Measurements from ENCODE around the gene ZFP91. TPM values are rescaled to one million over a fixed set of nuclear protein-coding genes. Genes with fewer than 3 reads are reported as not detected.

The ZFP91 gene
- total RNA-seq, 1 experiment from 2014 or later, result 86.2 TPM

DNA sequence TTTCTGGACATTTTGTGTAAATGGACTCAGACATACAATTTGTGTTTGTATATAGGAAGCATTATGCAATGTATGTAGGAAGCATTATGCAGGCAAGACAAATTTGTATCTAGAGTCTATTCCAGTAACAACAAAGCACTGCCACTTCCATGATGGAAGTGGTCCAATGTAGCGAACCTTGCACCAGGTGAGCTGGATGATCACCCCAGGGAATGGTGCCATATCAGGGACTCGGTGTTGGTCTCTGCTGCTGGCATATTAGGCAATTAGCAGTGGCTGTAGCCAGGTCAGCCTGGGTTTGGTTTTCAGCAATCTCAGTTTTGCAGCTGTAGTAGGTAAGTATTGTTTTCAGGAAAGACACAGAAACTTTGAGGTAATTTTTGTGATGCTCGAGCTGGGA, 12.8 kb downstream of the ZFP91 start:
- intact Hi-C loops (cut with micrococcal nuclease), result no loop called here
- Mint-ChIP-seq H3K27me3 (ENCODE audit: insufficient read depth, unreplicated experiment) (no peaks in the 10 kb centered on the region), H3K4me1 (ENCODE audit: insufficient read depth, unreplicated experiment) (peaks cover 32% of the 10 kb centered on the region), H3K27ac (ENCODE audit: low read depth, unreplicated experiment) (no peak overlapping the region), H3K36me3 (ENCODE audit: insufficient read depth, unreplicated experiment) (peaks cover 38% of the 10 kb centered on the region), H3K9me3 (ENCODE audit: unreplicated experiment) (no peaks in the 10 kb centered on the region), H3K4me3 (ENCODE audit: unreplicated experiment) (no peak overlapping the region)
- no peak for TF ChIP-seq CTCF (IDR thresholded peaks at IDR 0.05; ENCODE audit: unreplicated experiment)
- POLR2A ChIA-PET, result no interaction called here
- CTCF ChIA-PET, result no interaction called here
- no TSS peak for BruUV-seq (replicated peaks)
- DNase-seq (ENCODE audit: unreplicated experiment), result no peak

DNA sequence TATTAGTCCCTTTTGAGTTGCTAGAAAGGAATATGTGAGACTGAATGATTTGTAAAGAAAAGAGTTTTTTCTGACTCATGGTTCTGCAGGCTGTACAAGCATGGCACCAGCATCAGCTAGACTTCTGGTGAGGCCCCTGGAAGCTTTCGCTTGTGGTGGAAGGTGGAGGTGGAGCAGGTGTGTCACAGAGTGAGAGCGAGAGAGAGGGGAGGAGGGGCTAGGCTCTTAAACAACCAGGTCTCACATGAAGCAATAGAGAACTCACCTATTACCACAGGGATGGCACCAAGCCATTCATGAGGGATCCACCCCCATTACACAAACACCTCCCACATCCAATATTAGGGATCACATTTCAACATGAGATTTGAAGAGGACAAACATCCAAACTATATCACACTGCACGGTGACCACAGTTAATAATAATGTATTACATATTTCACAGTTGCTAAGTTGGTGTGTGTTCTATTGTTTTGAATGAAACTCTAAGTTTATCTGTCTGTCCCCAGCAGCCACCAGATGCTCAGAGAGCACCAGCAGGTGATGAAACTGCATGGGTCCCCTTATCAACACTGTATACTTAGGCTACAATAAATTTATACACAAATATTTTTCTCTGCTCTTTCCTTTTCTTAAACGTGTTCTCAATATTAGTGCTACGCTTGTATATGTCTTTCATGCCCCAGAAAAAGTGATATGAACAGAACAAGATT, 14.1 kb downstream of the ZFP91 start:
- ChIA-PET CTCF (interaction anchor here (0.9 to 1.3 kb wide), 2 partner anchors 13 to 16 kb away, joined by 3 to 5 read pairs; partner anchors contain the start of gene ZFP91), POLR2A (interaction anchor here (0.6 to 2.2 kb wide), 4 partner anchors 10 to 15 kb away, joined by 4 to 7 read pairs (median 4); no protein-coding TSS in a partner anchor)
- no peak overlapping the region for H3K4me3 Mint-ChIP-seq (ENCODE audit: unreplicated experiment)
- peaks cover 32% of the 10 kb centered on the region for H3K36me3 Mint-ChIP-seq (ENCODE audit: insufficient read depth, unreplicated experiment)
- H3K27me3 Mint-ChIP-seq (ENCODE audit: insufficient read depth, unreplicated experiment), result no peaks in the 10 kb centered on the region
- H3K4me1 Mint-ChIP-seq (ENCODE audit: insufficient read depth, unreplicated experiment), result peaks cover 31% of the 10 kb centered on the region
- no peaks in the 10 kb centered on the region for H3K9me3 Mint-ChIP-seq (ENCODE audit: unreplicated experiment)
- peak; percentile 82 for DNase-seq (ENCODE audit: unreplicated experiment)
- intact Hi-C loops (cut with micrococcal nuclease), result no loop called here
- no peak overlapping the region for H3K27ac Mint-ChIP-seq (ENCODE audit: low read depth, unreplicated experiment)
- BruUV-seq (replicated peaks), result no TSS peak
- no peak for TF ChIP-seq CTCF (IDR thresholded peaks at IDR 0.05; ENCODE audit: unreplicated experiment)

DNA sequence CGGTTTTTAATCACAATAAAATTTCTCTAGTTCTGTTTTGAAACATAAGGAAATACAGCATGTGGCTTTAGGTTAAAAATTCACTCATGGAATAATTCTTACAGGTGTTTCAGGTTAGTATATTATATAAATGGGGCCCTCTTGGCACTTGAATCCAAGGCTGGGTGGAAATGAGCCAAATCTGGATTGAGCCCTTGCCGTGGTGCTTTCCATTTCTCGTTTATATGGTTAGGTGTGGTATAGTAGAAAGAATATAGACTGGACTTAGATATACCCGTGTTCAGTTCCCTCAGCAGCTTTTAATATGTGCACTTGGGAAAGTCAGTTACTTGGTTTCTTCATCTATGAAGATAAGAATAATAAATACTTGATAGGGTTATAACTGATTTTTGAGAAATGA, 16.0 kb downstream of the ZFP91 start:
- no TSS peak for BruUV-seq (replicated peaks)
- DNase-seq (ENCODE audit: unreplicated experiment), result no peak
- no peak overlapping the region for H3K4me3 Mint-ChIP-seq (ENCODE audit: unreplicated experiment)
- H3K36me3 Mint-ChIP-seq (ENCODE audit: insufficient read depth, unreplicated experiment), result peaks cover 38% of the 10 kb centered on the region
- intact Hi-C loops (cut with micrococcal nuclease), result no loop called here
- ChIA-PET CTCF (interaction anchor here (0.6 to 0.7 kb wide), 2 partner anchors 58 to 112 kb away, joined by 5 read pairs; no protein-coding TSS in a partner anchor), POLR2A (interaction anchor here (0.8 to 2.2 kb wide), 6 partner anchors 10 to 33 kb away, joined by 3 to 15 read pairs (median 6); no protein-coding TSS in a partner anchor)
- H3K4me1 Mint-ChIP-seq (ENCODE audit: insufficient read depth, unreplicated experiment), result peaks cover 27% of the 10 kb centered on the region
- no peak overlapping the region for H3K27ac Mint-ChIP-seq (ENCODE audit: low read depth, unreplicated experiment)
- no peaks in the 10 kb centered on the region for H3K27me3 Mint-ChIP-seq (ENCODE audit: insufficient read depth, unreplicated experiment)
- no peak for TF ChIP-seq CTCF (IDR thresholded peaks at IDR 0.05; ENCODE audit: unreplicated experiment)
- no peaks in the 10 kb centered on the region for H3K9me3 Mint-ChIP-seq (ENCODE audit: unreplicated experiment)

- intact Hi-C loops (cut with micrococcal nuclease), result no loop called here
- Mint-ChIP-seq H3K27ac (ENCODE audit: low read depth, unreplicated experiment) (peak overlapping the region; percentile 26), H3K4me1 (ENCODE audit: insufficient read depth, unreplicated experiment) (peaks cover 35% of the 10 kb centered on the region), H3K9me3 (ENCODE audit: unreplicated experiment) (no peaks in the 10 kb centered on the region), H3K4me3 (ENCODE audit: unreplicated experiment) (no peak overlapping the region), H3K36me3 (ENCODE audit: insufficient read depth, unreplicated experiment) (peaks cover 28% of the 10 kb centered on the region), H3K27me3 (ENCODE audit: insufficient read depth, unreplicated experiment) (no peaks in the 10 kb centered on the region)
- ChIA-PET CTCF (interaction anchor here (2.9 kb wide), 1 partner anchor 33 kb away, joined by 10 read pairs; no protein-coding TSS in a partner anchor), POLR2A (interaction anchor here (0.9 to 1.7 kb wide), 2 partner anchors 13 to 19 kb away, joined by 3 to 4 read pairs; no protein-coding TSS in a partner anchor)
- BruUV-seq (replicated peaks), result no TSS peak
- TF ChIP-seq CTCF (IDR thresholded peaks at IDR 0.05; ENCODE audit: unreplicated experiment), result no peak
- no peak for DNase-seq (ENCODE audit: unreplicated experiment)
These were observed 17.8 kb downstream of the ZFP91 start for GRCh38 chr11:58596621-58597020.
